HPDE6-E6E7 (cell line): ENCODE data around the gene VNN1.
"Not testable (repeated sequence)": the region's sequence is repeated elsewhere in the genome, so short reads cannot be mapped to it uniquely, and the experiment has no call there.

ENCODE experiments used
- DNase-seq: peaks from one replicate; pipeline ENCODE4 v3.0.0; 2011; ENCODE audit warnings: missing footprints; ENCODE audit errors: extremely low spot score

The VNN1 gene

GRCh38 chr6:132725471-132725870 is 11.6 kb upstream of the VNN1 start:
- no peak for DNase-seq

- DNase-seq, result no peak
These were observed 6.0 kb upstream of the VNN1 start for GRCh38 chr6:132719736-132720448.

- no peak for DNase-seq
These were observed 2.2 kb upstream of the VNN1 start for GRCh38 chr6:132715881-132716637.

GRCh38 chr6:132715204-132715603 is 1.3 kb upstream of the VNN1 start:
- DNase-seq, result peak; percentile 76

- DNase-seq, result no peak
These were observed 305 bp upstream of the VNN1 start for GRCh38 chr6:132714160-132714559.

- DNase-seq, result peak; percentile 58
These were observed 1.5 kb downstream of the VNN1 start for GRCh38 chr6:132712366-132712765.

- DNase-seq, result no peak
These were observed 5.1 kb downstream of the VNN1 start for GRCh38 chr6:132708771-132709170.

GRCh38 chr6:132708002-132708401 is 5.9 kb downstream of the VNN1 start:
- DNase-seq, result no peak

GRCh38 chr6:132706756-132707155 is 7.1 kb downstream of the VNN1 start:
- not testable (repeated sequence) for DNase-seq

GRCh38 chr6:132703936-132704335 is 9.9 kb downstream of the VNN1 start:
- no peak for DNase-seq

- DNase-seq, result no peak
These were observed 15.2 kb downstream of the VNN1 start for GRCh38 chr6:132698608-132699007.

GRCh38 chr6:132695773-132696172 is 18.1 kb downstream of the VNN1 start:
- no peak for DNase-seq

GRCh38 chr6:132693478-132693877 is 20.4 kb downstream of the VNN1 start:
- no peak for DNase-seq

- no peak for DNase-seq
These were observed 23.2 kb downstream of the VNN1 start for GRCh38 chr6:132690678-132691077.

- peak; percentile 35 for DNase-seq
These were observed 26.5 kb downstream of the VNN1 start for GRCh38 chr6:132687306-132687705.

GRCh38 chr6:132686531-132686930 is 27.3 kb downstream of the VNN1 start:
- no peak for DNase-seq

- DNase-seq, result no peak
These were observed 28.8 kb downstream of the VNN1 start for GRCh38 chr6:132685009-132685408.

GRCh38 chr6:132684272-132684671 is 29.6 kb downstream of the VNN1 start:
- DNase-seq, result no peak

GRCh38 chr6:132683543-132683942 is 30.3 kb downstream of the VNN1 start:
- peak; percentile 32 for DNase-seq

- not testable (repeated sequence) for DNase-seq
These were observed 34.8 kb downstream of the VNN1 start for GRCh38 chr6:132679094-132679493.

GRCh38 chr6:132675749-132676148 is 38.1 kb downstream of the VNN1 start:
- no peak for DNase-seq

- no peak for DNase-seq
These were observed 38.9 kb downstream of the VNN1 start for GRCh38 chr6:132675002-132675401.

GRCh38 chr6:132673376-132674094 is 40.3 kb downstream of the VNN1 start:
- no peak for DNase-seq
